ENCODE data around the gene ADM5. TPM values are rescaled to one million over a fixed set of nuclear protein-coding genes. Genes with fewer than 3 reads are reported as not detected.

The ADM5 gene
- total RNA-seq, 1 experiment from 2014 or later, result 13.5 TPM

DNA sequence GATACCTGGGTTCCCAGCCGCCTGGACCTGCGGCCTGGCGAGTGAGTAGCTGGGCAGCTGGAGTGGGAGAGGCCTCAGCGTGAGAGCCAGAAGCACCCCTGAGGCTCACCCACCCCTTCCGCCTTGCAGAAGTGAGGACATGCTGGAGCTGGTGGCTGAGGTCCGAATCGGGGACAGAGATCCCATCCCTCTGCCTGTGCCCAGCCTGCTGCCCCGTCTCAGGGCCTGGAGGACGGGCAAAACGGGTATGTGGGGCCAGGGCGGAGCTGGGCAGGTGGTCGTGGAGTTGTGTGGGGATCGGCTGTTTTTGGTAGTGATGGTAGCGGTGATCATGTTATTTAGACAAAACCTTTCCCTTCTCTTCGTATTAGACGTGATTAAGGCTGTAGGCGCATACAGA is 42.8 kb upstream of the ADM5 start:
- DNase-seq, result no peak
- H3K4ac ChIP-seq (ENCODE audit: low read depth, low read length), result no peak overlapping the region
- H3K4me2 ChIP-seq (ENCODE audit: insufficient read depth, insufficient read length, low read length), result no peak overlapping the region
- Mint-ChIP-seq H3K27ac (peak overlapping the region in 1 of 3 experiments; percentile 56; a peak in 1 of 7 replicates), H3K4me1 (peaks cover 23 to 28% of the 10 kb centered on the region in 2 experiments), H3K36me3 (ENCODE audit: insufficient read depth in 1 of 3, low read depth in 3 of 3) (peaks cover 24 to 62% (median 48%) of the 10 kb centered on the region in 3 experiments), H3K4me3 (no peak overlapping the region), H3K9me3 (no peaks in the 10 kb centered on the region; a peak in 1 of 5 replicates), H3K27me3 (ENCODE audit: low read depth) (no peaks in the 10 kb centered on the region)
- peaks cover 8% of the 10 kb centered on the region for H3K23me2 ChIP-seq (ENCODE audit: insufficient read length, low read depth, low read length, poor library complexity, severe bottlenecking)
- H2AK5ac ChIP-seq (ENCODE audit: insufficient read length, low read length), result no peak overlapping the region
- H3K4me1 ChIP-seq (ENCODE audit: insufficient read depth, low read length), result no peaks in the 10 kb centered on the region; the same call in 1 of the 2 replicates
- no peak overlapping the region for H2AFZ ChIP-seq (ENCODE audit: low read length)
- H3K27ac ChIP-seq (ENCODE audit: insufficient read length, low read depth, low read length), result no peak overlapping the region
- H3K14ac ChIP-seq (ENCODE audit: insufficient read depth, low read length), result no peak overlapping the region
- H3T11ph ChIP-seq (ENCODE audit: low read length), result no peak overlapping the region
- no peak overlapping the region for H3K56ac ChIP-seq (ENCODE audit: insufficient read length, low read depth, low read length)
- no peaks in the 10 kb centered on the region for H4K20me1 ChIP-seq (ENCODE audit: control insufficient read depth, insufficient read depth, insufficient read length)
- no peak overlapping the region for H2BK5ac ChIP-seq (ENCODE audit: insufficient read length, low read length)
- no peak overlapping the region for H2BK120ac ChIP-seq (ENCODE audit: low read depth, low read length, poor library complexity, severe bottlenecking)
- no peak overlapping the region for H4K91ac ChIP-seq (ENCODE audit: insufficient read length, low read depth, low read length)
- H2BK20ac ChIP-seq (ENCODE audit: low read depth, low read length, poor library complexity, severe bottlenecking), result no peak overlapping the region
- H3K27me3 ChIP-seq (ENCODE audit: insufficient read depth, low read length), result no peaks in the 10 kb centered on the region
- H3K79me1 ChIP-seq (ENCODE audit: insufficient read depth, low read depth, low read length, poor library complexity, severe bottlenecking), result peaks cover 13% of the 10 kb centered on the region
- no peak overlapping the region for H4K5ac ChIP-seq (ENCODE audit: insufficient read length, low read depth, low read length)
- no peak overlapping the region for H2BK15ac ChIP-seq (ENCODE audit: low read depth, low read length)
- no peak overlapping the region for H3K18ac ChIP-seq (ENCODE audit: insufficient read length, low read depth, low read length)
- TF ChIP-seq, protein P1, sequence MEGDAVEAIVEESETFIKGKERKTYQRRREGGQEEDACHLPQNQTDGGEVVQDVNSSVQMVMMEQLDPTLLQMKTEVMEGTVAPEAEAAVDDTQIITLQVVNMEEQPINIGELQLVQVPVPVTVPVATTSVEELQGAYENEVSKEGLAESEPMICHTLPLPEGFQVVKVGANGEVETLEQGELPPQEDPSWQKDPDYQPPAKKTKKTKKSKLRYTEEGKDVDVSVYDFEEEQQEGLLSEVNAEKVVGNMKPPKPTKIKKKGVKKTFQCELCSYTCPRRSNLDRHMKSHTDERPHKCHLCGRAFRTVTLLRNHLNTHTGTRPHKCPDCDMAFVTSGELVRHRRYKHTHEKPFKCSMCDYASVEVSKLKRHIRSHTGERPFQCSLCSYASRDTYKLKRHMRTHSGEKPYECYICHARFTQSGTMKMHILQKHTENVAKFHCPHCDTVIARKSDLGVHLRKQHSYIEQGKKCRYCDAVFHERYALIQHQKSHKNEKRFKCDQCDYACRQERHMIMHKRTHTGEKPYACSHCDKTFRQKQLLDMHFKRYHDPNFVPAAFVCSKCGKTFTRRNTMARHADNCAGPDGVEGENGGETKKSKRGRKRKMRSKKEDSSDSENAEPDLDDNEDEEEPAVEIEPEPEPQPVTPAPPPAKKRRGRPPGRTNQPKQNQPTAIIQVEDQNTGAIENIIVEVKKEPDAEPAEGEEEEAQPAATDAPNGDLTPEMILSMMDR (conservative IDR thresholded peaks at IDR 0.05), result no peak
- H3K79me2 ChIP-seq (ENCODE audit: insufficient read depth, low read length), result peaks cover 9% of the 10 kb centered on the region
- H3K23ac ChIP-seq (ENCODE audit: insufficient read length, low read depth, low read length), result no peak overlapping the region
- H3K9me3 ChIP-seq (ENCODE audit: control insufficient read depth, low read depth, low read length), result no peaks in the 10 kb centered on the region
- H3K9ac ChIP-seq (ENCODE audit: extremely low read depth, insufficient read length, low read length), result no peak overlapping the region
- no peak overlapping the region for H4K8ac ChIP-seq (replicated peaks; ENCODE audit: insufficient read length, low read depth, low read length)
- H2BK12ac ChIP-seq (ENCODE audit: insufficient read length, low read depth, low read length), result no peak overlapping the region
- no CpG with 5 or more reads among the region's 17 CpGs for WGBS (ENCODE audit: extremely low coverage, insufficient read length, low lambda C conversion rate)

Measured in H9 (cell line).